Mucosa of descending colon (tissue), 3 donors: ENCODE results near the gene KNSTRN. TPM values are rescaled to one million over a fixed set of nuclear protein-coding genes. Genes with fewer than 3 reads are reported as not detected.

Experiments
- ATAC-seq: fragments of 200-7000 bp; cut with Tn5 transposase; one replicate; pipeline ENCODE4 v1.9.1; 2020; ENCODE audit warnings: mild to moderate bottlenecking, moderate library complexity
- DNase-seq, 3 donors: peaks; one replicate each; pipeline ENCODE4 v3.0.0-alpha.2; 2020
- H3K36me3 ChIP-seq: fragments of 200-600 bp; one replicate; pipeline ENCODE4 v1.8.0; 2021; ENCODE audit warnings: low read depth, mild to moderate bottlenecking
- H3K4me1 ChIP-seq: fragments of 200-600 bp; one replicate; pipeline ENCODE4 v1.8.0; 2021; ENCODE audit warnings: low read depth, mild to moderate bottlenecking
- H3K4me3 ChIP-seq: fragments of 200-600 bp; one replicate; pipeline ENCODE4 v1.8.0; 2021; ENCODE audit warnings: mild to moderate bottlenecking
- H3K9me3 ChIP-seq: fragments of 200-600 bp; one replicate; pipeline ENCODE4 v1.8.0; 2021; ENCODE audit warnings: mild to moderate bottlenecking
- intact Hi-C, 2 donors: fragments of 100-400 bp; cut with DNase I in 1 of 2; cut with micrococcal nuclease in 1 of 2; formaldehyde crosslinking; loops; one replicate each; pipeline versions ENCODE4 v1.11.0 to v1.11.1; 2022; cut with DNase I, micrococcal nuclease
- total RNA-seq, 3 donors: library from RNA; stranded (reverse); fragmentation: NEBNext Ultra II Directional in 2 of 3; extraction: Animal tissue kit (Norgen Biotek cat#: 25700) in 2 of 3; gene quantifications; one replicate each; pipeline versions ENCODE4 v1.2.1 to v1.2.4, GENCODE V29; 2021 to 2023
- TF ChIP-seq, protein P1 (sequence below): fragments of 200-600 bp; IDR thresholded peaks from one replicate; pipeline ENCODE4 v1.8.0; 2022; ENCODE audit warnings: antibody characterized with exemption, mild to moderate bottlenecking
- donor health status: DM: no; HTN: no; CAD: no; lungs with moderate emphysema.
- donor health status: DM: no; HTN: no; CAD: no.
- donor health status: DM: no; HTN: yes; CAD: no.

The KNSTRN gene
- total RNA-seq, 3 donors from 2014 or later = 9.4 to 16.4 (median 10.5) TPM

DNA sequence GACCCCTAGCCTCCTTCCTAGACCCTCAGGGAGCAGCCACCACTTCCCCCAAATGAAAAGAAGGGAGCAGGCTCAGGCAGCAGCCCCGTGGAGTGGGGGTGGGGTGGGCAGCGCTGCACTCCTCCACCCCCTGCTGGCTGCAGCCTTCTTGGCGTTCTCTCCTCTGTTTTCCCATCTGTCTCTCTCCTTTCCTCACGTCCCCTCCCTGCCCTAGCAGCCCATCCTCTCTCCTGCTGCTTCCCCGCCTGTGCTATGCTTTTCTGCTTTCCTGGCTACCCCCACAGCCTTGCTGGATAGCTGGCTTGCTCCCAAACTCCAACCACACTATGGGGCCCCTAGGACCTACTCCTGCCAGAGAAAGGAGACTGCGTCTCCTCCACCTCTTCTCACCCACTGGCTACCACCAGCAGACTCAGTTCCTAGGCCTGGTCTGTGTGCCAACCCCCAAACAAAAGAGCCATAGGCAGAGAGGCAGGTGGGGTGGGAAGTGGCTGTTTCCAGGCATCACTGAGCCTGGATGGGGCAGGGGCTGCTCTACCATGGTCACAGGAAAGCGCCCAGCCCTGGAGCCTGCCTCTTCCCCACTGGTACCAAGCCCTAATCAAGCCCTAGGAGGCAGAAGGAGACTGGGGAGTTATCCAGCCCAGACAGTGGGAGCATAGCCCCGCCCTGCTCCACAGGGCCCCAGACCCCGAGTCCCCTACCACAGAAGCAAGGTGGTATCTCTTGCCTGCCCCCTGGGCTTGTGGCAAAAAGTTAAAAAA, 27.9 kb upstream of the KNSTRN start:
- DNase-seq (peak in 1 of 3 donors; percentile 46), ATAC-seq (no peak)
- TF ChIP-seq, protein P1, sequence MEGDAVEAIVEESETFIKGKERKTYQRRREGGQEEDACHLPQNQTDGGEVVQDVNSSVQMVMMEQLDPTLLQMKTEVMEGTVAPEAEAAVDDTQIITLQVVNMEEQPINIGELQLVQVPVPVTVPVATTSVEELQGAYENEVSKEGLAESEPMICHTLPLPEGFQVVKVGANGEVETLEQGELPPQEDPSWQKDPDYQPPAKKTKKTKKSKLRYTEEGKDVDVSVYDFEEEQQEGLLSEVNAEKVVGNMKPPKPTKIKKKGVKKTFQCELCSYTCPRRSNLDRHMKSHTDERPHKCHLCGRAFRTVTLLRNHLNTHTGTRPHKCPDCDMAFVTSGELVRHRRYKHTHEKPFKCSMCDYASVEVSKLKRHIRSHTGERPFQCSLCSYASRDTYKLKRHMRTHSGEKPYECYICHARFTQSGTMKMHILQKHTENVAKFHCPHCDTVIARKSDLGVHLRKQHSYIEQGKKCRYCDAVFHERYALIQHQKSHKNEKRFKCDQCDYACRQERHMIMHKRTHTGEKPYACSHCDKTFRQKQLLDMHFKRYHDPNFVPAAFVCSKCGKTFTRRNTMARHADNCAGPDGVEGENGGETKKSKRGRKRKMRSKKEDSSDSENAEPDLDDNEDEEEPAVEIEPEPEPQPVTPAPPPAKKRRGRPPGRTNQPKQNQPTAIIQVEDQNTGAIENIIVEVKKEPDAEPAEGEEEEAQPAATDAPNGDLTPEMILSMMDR = no peak
- H3K4me1 ChIP-seq = peaks cover 21% of the 10 kb centered on the region
- no peaks in the 10 kb centered on the region for H3K9me3 ChIP-seq
- no peaks in the 10 kb centered on the region for H3K36me3 ChIP-seq
- intact Hi-C loops = no loop called here
- no peak overlapping the region for H3K4me3 ChIP-seq

DNA sequence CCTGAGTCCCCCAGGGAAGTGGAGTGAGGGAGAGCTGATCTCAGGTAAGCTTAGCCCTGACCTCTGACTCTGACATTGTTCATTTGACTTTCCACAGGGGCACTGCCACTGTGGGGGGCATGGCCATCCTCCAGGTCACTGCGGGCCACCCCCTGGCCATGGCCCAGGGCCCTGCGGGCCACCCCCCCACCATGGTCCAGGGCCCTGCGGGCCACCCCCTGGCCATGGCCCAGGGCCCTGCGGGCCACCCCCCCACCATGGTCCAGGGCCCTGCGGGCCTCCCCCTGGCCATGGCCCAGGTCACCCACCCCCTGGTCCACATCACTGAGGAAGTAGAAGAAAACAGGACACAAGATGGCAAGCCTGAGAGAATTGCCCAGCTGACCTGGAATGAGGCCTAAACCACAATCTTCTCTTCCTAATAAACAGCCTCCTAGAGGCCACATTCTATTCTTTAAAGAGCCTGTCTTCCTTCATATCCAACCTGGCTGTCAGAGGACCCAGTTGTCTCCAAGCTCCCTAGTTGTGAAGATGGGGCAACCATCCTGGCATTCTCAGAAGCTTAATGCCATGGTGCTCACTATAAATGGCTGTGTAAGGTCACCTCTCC, 26.4 kb upstream of the KNSTRN start:
- no peak overlapping the region for H3K4me3 ChIP-seq
- DNase-seq (peak in 1 of 3 donors; percentile 28), ATAC-seq (no peak)
- no peaks in the 10 kb centered on the region for H3K9me3 ChIP-seq
- TF ChIP-seq, protein P1 = no peak
- intact Hi-C loops = no loop called here
- no peaks in the 10 kb centered on the region for H3K36me3 ChIP-seq
- H3K4me1 ChIP-seq = peaks cover 21% of the 10 kb centered on the region

DNA sequence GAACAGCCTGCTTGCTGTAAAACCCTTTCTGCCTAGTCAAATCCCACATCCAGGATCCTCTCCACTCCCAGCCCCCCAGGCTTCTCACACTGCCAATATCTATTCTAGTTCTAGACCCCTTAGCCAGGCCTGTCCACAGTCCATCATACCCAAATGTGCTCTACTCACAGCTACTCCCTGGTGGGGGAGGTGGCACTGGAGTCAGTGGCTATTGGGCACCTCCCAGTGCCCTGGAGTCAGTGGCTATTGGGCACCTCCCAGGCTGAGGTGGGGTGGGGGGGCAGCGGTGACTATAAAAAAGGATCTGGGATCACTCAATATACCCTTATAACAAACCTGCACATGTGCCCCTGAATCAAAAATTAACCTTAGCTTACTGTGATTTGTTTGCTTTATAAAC, 25.3 kb upstream of the KNSTRN start:
- intact Hi-C loops = no loop called here
- peak; percentile 51 to 70 (median 59) for DNase-seq
- ATAC-seq = peak; percentile 13
- no peak overlapping the region for H3K4me3 ChIP-seq
- no peaks in the 10 kb centered on the region for H3K9me3 ChIP-seq
- H3K36me3 ChIP-seq = no peaks in the 10 kb centered on the region
- TF ChIP-seq, protein P1 = no peak
- peaks cover 21% of the 10 kb centered on the region for H3K4me1 ChIP-seq

DNA sequence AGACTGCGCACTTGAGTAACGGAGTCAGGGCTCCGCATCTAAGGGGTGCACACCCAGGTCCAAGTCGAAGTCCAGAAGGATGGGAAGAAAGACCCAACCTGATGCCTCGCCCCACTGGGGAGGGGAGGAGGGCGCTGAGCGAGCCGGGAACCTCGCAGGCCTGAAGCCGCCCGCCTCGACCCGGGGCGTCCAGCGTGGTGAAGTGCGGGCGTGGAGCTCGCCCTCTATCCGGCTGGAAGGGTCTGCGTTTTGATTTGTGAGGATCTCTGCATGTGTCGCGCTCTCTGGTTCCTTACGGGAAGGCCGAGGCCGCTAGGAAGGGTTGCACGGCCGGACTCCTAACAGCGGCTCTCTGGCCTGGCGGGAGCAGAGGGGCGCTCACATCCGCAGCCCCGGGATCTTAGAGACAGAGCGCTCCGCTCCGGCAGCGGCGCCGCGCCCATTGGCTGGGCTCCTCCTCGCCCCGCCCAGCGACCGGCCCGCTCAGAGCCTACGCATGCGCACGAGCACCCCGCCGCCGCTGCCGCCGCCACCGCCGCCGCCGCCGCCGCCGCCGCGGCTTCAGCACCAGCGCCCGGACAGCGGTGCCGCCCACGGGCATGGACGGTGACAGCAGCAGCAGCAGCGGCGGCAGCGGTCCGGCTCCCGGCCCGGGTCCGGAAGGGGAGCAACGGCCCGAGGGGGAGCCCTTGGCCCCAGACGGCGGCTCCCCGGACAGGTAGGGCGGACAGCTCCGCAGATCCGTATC, 24.6 kb upstream of the KNSTRN start, which contains the start of gene DISP2:
Gene DISP2 (plus strand): TSS at position 497 of the 748 bp plus-strand sequence. CDS start 103 bp downstream, at position 600.
- intact Hi-C loops = no loop called here

More for the DNA sequence above, 24.6 kb upstream of the KNSTRN start, which contains the start of gene DISP2:
- peak; percentile 88 to 94 (median 90) for DNase-seq
- ATAC-seq = peak; percentile 76
- Histone ChIP-seq H3K9me3 (no peaks in the 10 kb centered on the region), H3K4me1 (peaks cover 21% of the 10 kb centered on the region), H3K4me3 (no peak within 1 kb of the TSS), H3K36me3 (no peaks in the 10 kb centered on the region)
- TF ChIP-seq, protein P1 = no peak
